Cardiac fibroblast (primary cell): ENCODE data around the gene TAC4.

ENCODE experiments used
- DNase-seq, 2 donors: peaks; one replicate each; pipeline versions ENCODE4 v3.0.0 to v3.0.0-alpha.2; 2010; ENCODE audit warnings: low read depth in 2 of 2
- H3K4me3 ChIP-seq, 2 donors: replicated peaks in 1 of 2; 1 replicate in 1 of 2; 2 replicates in 1 of 2; pipeline ENCODE4 v1.5.1; 2011; ENCODE audit warnings: low read depth in 2 of 2, low read length in 2 of 2, mild to moderate bottlenecking in 2 of 2, moderate library complexity in 1 of 2
- TF ChIP-seq, protein P1 (sequence below): IDR thresholded peaks from one replicate; pipeline ENCODE4 v1.5.1; 2011; ENCODE audit warnings: low read depth, mild to moderate bottlenecking, low read length, inconsistent platforms

Gene TAC4

DNA sequence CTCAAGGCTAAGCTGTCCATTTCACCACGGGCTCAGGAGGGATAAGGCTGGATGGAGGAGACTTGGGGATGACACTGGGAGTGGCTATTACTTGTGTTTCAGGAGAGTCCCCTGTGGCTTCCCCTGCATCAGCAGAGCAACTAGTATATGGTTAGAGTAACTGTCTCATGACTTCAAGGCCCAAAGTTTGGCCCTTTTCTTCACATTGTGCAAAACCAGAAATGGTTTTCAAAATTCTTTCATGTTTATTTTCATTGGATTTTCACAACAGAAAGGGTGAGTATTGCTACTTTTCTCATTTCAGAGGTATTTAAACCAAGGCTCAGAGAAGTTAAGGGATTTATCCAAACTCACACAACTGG is 18.1 kb upstream of the TAC4 start:
- TF ChIP-seq, protein P1, sequence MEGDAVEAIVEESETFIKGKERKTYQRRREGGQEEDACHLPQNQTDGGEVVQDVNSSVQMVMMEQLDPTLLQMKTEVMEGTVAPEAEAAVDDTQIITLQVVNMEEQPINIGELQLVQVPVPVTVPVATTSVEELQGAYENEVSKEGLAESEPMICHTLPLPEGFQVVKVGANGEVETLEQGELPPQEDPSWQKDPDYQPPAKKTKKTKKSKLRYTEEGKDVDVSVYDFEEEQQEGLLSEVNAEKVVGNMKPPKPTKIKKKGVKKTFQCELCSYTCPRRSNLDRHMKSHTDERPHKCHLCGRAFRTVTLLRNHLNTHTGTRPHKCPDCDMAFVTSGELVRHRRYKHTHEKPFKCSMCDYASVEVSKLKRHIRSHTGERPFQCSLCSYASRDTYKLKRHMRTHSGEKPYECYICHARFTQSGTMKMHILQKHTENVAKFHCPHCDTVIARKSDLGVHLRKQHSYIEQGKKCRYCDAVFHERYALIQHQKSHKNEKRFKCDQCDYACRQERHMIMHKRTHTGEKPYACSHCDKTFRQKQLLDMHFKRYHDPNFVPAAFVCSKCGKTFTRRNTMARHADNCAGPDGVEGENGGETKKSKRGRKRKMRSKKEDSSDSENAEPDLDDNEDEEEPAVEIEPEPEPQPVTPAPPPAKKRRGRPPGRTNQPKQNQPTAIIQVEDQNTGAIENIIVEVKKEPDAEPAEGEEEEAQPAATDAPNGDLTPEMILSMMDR, result no peak
- H3K4me3 ChIP-seq, result no peak overlapping the region
- no peak for DNase-seq

DNA sequence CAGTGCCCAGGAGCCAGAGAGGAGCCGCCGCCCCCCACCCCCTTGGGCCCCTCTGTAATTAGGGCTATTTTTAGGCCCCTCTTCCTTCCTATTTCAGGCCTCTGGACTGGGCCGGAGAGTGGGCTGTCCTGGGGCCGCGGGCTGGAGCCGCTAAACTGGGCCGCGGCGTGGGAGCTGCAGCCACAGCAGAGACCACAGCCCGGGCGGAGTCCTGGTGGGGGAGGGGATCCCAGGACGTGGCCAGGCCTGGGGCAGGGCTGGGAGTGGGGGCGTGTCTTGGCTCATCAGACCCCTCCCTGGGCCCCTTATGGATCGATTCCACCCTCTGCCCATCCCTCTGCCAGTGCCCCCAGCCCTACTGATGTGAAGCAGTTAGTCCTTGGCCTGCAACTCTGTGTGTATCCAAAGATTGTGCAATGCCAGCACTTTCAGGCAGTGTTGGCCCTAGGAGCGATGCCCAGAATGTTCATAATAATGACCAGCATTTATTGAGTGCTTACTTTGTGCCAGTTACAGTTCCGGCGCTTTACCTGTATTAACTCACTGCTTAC is 15.0 kb upstream of the TAC4 start:
- TF ChIP-seq, protein P1, result no peak
- DNase-seq, result peak in 1 of 2 donors; percentile 21
- H3K4me3 ChIP-seq, result no peak overlapping the region

DNA sequence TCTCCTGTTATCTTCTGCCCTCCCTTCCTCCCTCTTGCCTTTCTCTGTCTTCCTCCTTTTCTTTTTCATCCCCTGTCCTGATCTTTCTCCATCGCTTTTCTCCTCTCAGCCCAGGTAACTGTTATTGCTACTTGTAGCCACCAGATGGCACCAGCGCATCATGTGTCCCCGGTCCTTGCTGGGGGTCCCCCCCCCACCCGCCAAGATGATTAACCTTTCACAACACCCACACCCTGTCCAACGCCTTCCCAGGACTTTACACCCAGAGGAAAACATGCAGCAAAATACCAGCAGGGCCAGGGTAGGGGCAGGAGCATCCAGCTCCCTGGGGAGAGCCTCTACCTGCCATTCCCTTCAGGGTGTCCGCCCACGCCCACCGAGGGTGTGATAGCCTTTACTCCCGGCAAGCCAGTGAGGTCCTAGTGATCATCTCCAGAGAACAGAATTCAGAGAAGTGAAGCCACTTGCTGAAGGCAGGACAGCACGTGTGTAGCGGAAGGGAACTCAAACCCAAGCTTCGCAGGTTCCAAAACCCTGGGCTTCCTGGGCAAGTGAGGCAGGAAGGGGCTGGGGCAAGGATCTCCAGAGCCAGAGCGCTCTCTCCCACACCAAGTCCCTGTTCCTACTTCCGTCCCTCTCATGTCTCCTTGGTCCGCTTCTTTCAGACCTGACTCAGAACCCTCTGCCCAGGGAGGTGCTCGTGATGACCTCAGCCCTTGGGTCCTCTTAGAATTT is 13.4 kb upstream of the TAC4 start:
- peak; percentile 45 to 58 for DNase-seq
- no peak overlapping the region for H3K4me3 ChIP-seq
- TF ChIP-seq, protein P1, result peak; percentile 73

DNA sequence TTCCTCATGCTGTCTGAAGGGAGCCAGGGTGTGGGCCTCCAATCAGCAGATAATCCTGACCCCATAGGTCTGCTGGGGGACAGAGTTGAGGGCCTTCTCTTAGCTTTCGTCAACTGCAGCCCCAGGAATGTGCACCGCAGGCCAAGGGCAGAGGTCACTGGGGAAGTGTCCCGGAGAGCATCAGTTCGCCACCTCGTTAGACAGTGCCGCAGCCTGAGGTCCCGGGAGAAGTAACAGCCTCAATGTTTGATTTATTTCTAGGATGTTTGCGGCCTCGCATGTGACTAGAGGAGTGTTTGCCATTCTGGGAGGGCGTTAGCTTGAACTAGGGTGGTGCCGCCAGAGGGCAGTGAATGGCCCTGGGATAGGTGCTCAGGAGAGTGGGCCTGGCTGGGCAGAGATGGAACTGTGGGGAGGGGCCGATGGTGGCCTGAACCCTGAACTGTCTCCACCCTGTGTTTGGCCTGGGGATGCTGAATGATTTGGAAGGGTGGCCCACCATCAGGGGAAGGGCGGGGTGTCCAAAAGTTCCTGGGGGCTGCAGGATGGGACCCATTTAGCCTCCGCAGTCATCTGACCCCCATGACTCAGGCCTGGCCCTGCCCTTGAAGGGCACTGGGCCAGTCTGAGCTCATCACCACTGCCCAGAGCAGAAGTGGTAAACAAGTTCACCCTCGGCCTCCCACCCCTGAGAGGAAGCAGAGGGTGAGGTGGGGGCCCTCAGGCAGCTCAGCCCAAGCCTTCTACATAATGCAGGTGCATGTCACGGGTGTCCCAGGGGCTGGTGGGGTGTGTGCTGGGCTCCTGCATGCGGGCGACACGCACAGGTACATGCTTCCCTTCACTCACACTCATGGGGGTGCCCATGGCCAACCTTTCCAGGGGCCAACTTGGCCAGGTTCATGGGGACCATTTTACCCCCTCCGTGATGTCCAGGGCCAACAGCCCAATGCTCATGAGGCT is 12.4 kb upstream of the TAC4 start:
- H3K4me3 ChIP-seq, result no peak overlapping the region
- DNase-seq, result no peak
- TF ChIP-seq, protein P1, result no peak

DNA sequence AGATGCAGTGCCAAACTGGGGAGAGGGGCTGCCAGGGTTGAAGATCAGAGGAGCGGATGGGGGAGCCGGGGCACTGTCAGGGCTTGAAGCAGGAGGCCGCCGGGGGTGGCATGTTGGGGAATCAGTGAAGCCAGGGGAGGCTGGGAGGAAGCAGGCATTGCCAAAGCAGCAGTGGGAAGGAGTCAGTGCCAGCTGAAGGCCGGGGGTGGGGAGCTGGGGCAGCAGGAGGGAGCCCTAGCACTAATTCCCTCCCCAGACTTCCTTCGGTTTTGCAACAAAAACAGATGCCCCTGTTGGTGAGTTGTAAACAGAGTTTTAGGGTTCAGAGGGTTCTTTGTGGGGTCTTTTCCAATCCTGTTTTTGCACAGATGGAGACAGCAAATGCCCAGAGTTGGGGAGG is 10.9 kb upstream of the TAC4 start:
- no peak overlapping the region for H3K4me3 ChIP-seq
- DNase-seq, result no peak
- TF ChIP-seq, protein P1, result no peak

DNA sequence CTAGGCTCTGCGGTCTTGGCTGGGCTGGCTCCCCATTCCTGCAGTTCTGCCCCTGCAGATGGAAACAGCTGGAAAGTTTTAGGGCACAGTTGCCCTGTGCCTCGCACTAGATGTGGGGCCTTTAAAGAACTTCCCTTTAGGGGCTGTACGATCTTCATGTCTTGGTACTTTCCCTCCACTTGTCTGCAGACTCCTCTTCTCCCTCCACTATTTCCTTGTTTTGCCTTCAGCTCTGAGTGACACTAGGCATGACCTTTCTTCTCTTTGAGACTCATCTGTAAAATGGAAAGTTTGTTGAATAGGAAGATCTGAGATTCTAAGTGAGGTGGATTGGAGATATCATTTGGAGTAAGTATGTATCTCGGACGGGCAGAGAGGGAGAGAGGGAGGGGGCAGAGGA is 6.3 kb upstream of the TAC4 start:
- no peak for DNase-seq
- TF ChIP-seq, protein P1, result no peak
- no peak overlapping the region for H3K4me3 ChIP-seq
